GM12892 (cell line): ENCODE results near the gene ZNF18. TPM values are rescaled to one million over a fixed set of nuclear protein-coding genes. Genes with fewer than 3 reads are reported as not detected.
A peak's percentile ranks its signal among the peaks of the same experiment; 100 is the strongest.

Experiments
- DNase-seq: peaks from one replicate; pipeline ENCODE4 v3.0.0; 2011; ENCODE audit not compliant: insufficient read length
- FAIRE-seq: peaks from 2 replicates; lab custom pipeline; 2011; peaks lifted over from hg19 to GRCh38; lab: Jason Lieb, UNC
- POLR2A ChIP-seq: IDR thresholded peaks from 2 replicates; pipeline ENCODE4 v1.6.1; 2011; ENCODE audit warnings: low read depth, low read length, control low read depth
- POLR2AphosphoS5 ChIP-seq: IDR thresholded peaks from 2 replicates; pipeline ENCODE4 v1.6.1; 2011; ENCODE audit warnings: low read depth, low read length, control low read depth
- TAF1 ChIP-seq: IDR thresholded peaks from 2 replicates; pipeline ENCODE4 v1.6.1; 2011; ENCODE audit warnings: low read depth, mild to moderate bottlenecking, control low read depth, low read length, borderline replicate concordance
- polyA plus RNA-seq: library from polyadenylated mRNA; unstranded; fragments of >200 nt; gene quantifications from one replicate; pipeline ENCODE4 v1.2.1, GENCODE V29; 2012; ENCODE audit warnings: missing spikeins, inconsistent platforms; ENCODE audit not compliant: missing spikeins

ZNF18 gene
- 10.2 TPM for polyA plus RNA-seq

DNA sequence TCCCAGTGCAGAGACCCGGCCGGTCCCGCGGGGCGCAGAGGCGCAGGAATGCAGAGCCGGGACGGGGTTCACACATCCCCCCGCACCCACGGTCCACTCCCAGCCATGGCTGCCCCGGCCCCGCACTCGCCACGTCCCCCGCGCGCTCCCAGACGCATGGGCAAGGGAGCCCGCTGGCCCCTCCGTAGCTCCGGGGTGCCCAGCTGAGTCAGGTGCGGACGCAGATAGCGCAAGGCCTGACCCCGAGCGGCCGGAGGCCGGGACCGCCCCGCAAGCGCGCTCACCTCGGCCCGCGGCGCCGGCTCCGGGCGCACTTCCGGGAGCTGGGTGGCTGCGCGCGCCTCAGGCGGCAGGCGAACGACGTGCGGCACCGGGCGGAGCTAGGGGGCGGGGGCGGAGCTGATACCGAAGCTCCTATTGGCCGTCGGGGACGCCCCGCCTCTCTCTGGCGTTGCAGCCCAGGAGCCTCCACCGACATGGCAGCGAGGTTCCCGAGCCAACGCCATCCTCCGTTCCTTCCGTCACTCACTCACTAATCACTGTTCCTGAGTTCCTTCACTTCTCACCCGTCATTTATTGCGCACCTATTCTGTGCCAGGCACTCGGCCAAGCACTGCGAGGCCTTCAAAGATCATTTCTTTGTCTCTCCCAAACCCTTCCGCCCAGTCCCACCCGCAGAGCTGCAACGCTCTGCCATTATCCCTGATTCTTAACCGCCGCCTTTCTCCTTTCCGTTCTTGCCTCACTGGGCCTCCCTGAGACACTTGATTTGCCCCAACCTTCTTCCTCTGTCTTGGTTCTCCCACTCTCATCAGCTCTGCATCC, at the start of gene ZNF18:
TSS of gene ZNF18 (minus strand) at position 329 of the 825 bp plus-strand sequence. CDS start 4,646 bp downstream, outside the sequence.
- FAIRE-seq (peak; percentile 94), DNase-seq (peak; percentile 90)
- no peak for TF ChIP-seq TAF1
- TF ChIP-seq POLR2AphosphoS5 = peak; percentile 98
- peak; percentile 99 for TF ChIP-seq POLR2A

DNA sequence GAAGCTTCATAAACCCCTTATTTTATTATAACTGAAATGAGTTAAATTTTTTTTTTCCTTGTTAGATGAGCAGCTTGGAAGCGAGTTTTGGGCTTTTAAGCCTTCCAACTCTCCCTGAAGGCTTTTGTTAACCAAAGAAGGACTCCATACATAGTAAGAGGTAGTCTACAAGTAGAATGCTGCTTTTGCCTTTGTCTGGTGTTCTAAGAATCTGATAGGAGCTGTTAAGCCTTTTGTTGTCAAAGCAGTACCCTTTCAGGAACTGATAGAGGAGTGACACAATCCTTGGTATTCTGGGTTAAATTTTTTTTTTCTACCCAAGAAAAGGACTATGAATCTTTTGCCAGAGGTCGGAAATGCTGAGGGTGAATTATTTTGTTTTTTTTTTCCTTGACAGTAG, 49.5 kb upstream of the ZNF18 start:
- TF ChIP-seq POLR2A (no peak), TAF1 (no peak), POLR2AphosphoS5 (no peak)
- DNase-seq = no peak
- FAIRE-seq = no peak

- FAIRE-seq = no peak
- DNase-seq = no peak
- TF ChIP-seq POLR2AphosphoS5 = no peak
- no peak for TF ChIP-seq TAF1
- TF ChIP-seq POLR2A = no peak
Measured at GRCh38 chr17:12043702-12044101, 46.4 kb upstream of the ZNF18 start.

- FAIRE-seq = no peak
- DNase-seq = no peak
- TF ChIP-seq POLR2AphosphoS5 (no peak), POLR2A (no peak), TAF1 (no peak)
Measured at GRCh38 chr17:12041312-12041711, 44.0 kb upstream of the ZNF18 start.

GRCh38 chr17:12040478-12040877, 43.2 kb upstream of the ZNF18 start:
- FAIRE-seq (no peak), DNase-seq (no peak)
- TF ChIP-seq POLR2A = no peak
- no peak for TF ChIP-seq TAF1
- TF ChIP-seq POLR2AphosphoS5 = no peak

- TF ChIP-seq POLR2AphosphoS5 (no peak), TAF1 (no peak), POLR2A (no peak)
- DNase-seq = no peak
- FAIRE-seq = no peak
Measured at GRCh38 chr17:12037970-12038369, 40.7 kb upstream of the ZNF18 start.

- FAIRE-seq (no peak), DNase-seq (no peak)
- TF ChIP-seq POLR2A (no peak), TAF1 (no peak), POLR2AphosphoS5 (no peak)
Measured at GRCh38 chr17:12035673-12036072, 38.4 kb upstream of the ZNF18 start.

GRCh38 chr17:12034538-12034937, 37.3 kb upstream of the ZNF18 start:
- DNase-seq (no peak), FAIRE-seq (no peak)
- no peak for TF ChIP-seq TAF1
- TF ChIP-seq POLR2AphosphoS5 = no peak
- no peak for TF ChIP-seq POLR2A

GRCh38 chr17:12028611-12029010, 31.3 kb upstream of the ZNF18 start:
- TF ChIP-seq POLR2AphosphoS5 = no peak
- TF ChIP-seq TAF1 = no peak
- no peak for TF ChIP-seq POLR2A
- DNase-seq (no peak), FAIRE-seq (no peak)

DNA sequence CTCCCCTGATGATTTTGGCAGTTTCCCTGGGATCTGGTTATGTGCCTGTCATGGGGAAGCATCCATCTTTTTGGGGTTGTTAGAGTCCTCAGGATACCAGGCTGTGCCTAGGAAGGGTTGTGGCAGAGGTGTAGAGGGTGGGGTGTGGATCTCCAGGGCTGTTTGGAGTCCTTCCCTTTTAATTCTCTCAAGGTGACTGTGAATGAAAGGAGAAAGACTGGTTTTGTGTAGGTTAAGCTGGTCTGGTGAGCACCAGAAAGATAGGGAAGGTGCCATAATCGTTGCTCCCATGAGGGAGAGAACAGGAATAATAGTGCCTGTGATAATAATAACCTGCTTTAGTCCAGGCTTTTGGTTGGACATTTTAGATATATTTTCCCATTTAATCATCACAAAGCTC, 30.4 kb upstream of the ZNF18 start:
- no peak for TF ChIP-seq POLR2A
- TF ChIP-seq POLR2AphosphoS5 = no peak
- TF ChIP-seq TAF1 = no peak
- DNase-seq (no peak), FAIRE-seq (no peak)

GRCh38 chr17:12024327-12024726, 27.1 kb upstream of the ZNF18 start:
- DNase-seq (no peak), FAIRE-seq (no peak)
- no peak for TF ChIP-seq POLR2A
- TF ChIP-seq TAF1 = no peak
- TF ChIP-seq POLR2AphosphoS5 = no peak

- FAIRE-seq (peak; percentile 44), DNase-seq (no peak)
- TF ChIP-seq TAF1 (no peak), POLR2AphosphoS5 (no peak), POLR2A (no peak)
Measured at GRCh38 chr17:12022310-12022709, 25.0 kb upstream of the ZNF18 start.

DNA sequence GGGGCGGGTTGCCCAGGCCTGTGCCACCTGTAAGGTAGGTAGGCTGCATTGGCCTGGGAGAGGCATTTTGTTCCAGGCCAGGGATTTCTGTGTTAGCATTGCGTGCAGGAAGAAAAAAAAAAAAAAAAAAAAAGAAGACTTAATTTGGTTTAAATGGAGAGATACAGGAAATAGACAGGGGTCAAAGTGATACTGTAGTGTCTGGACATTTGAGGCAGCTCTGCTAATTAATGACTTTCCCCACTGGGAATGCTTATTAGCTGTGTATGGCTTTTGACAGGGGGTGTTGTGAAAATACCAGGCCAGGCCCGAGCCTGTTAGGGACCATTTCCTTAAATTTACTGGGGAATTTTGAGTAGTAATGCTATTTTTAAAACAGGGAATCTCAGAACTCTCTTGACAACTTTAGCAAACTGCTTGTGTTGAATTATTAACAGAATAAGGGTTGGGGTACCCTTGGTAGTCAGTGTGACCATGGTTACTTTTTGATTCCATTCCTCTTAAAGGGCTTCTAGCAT, 24.4 kb upstream of the ZNF18 start:
- DNase-seq = no peak
- TF ChIP-seq TAF1 = no peak
- TF ChIP-seq POLR2AphosphoS5 = no peak
- no peak for TF ChIP-seq POLR2A
- FAIRE-seq = peak; percentile 27
